Nephron (organoid): ENCODE measurements around the gene HEXB.

Experiments used
- H3K27ac Mint-ChIP-seq, 3 experiments: 2 replicates each; pipeline ENCODE4 v1.8.0; 2020; ENCODE audit warnings: mixed read lengths in 3 of 3, mild to moderate bottlenecking in 2 of 3, moderate library complexity in 1 of 3
- H3K27me3 Mint-ChIP-seq: 2 replicates; pipeline ENCODE4 v1.8.0; 2021; ENCODE audit warnings: low read depth, mild to moderate bottlenecking, moderate library complexity, mixed read lengths
- H3K36me3 Mint-ChIP-seq: 2 replicates; pipeline ENCODE4 v1.8.0; 2020; ENCODE audit warnings: low read depth, mixed read lengths
- H3K4me1 Mint-ChIP-seq: 2 replicates; pipeline ENCODE4 v1.8.0; 2020; ENCODE audit warnings: mixed read lengths
- H3K4me3 Mint-ChIP-seq, 3 experiments: 2 replicates each; pipeline ENCODE4 v1.8.0; 2020; ENCODE audit warnings: mild to moderate bottlenecking in 3 of 3, mixed read lengths in 3 of 3, moderate library complexity in 2 of 3
- H3K9me3 Mint-ChIP-seq: 2 replicates; pipeline ENCODE4 v1.8.0; 2020; ENCODE audit warnings: mixed read lengths
- TF ChIP-seq, protein P1 (sequence below), 3 experiments: fragments of 200-600 bp; sonication (generic); IDR thresholded peaks; one replicate each; pipeline ENCODE4 v1.5.0; 2021; ENCODE audit warnings: antibody characterized with exemption in 3 of 3; ENCODE audit not compliant: unreplicated experiment in 3 of 3

Gene HEXB

DNA sequence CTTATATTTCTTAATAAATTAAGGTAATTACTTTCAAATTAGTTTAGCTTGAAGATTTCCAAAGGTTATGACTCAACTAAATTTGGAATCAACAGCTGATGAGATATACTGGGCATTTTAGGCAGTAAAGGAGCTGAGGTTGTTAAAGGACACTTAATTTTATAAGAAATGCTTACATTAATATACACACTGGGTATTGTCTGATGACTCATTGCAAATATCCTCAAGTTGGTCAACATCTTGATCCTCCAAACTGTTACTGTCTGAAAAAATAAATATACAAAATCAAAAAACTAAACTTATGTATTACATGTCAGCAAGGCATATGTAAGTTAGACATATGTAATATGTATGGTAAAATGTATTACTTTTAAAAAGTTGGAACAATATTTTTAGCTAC, 78.5 kb downstream of the HEXB start:
- Mint-ChIP-seq H3K9me3 (no peaks in the 10 kb centered on the region), H3K27me3 (no peaks in the 10 kb centered on the region), H3K36me3 (peaks cover 27% of the 10 kb centered on the region), H3K27ac (no peak overlapping the region), H3K4me1 (peaks cover 27% of the 10 kb centered on the region), H3K4me3 (no peak overlapping the region)
- TF ChIP-seq, protein P1, sequence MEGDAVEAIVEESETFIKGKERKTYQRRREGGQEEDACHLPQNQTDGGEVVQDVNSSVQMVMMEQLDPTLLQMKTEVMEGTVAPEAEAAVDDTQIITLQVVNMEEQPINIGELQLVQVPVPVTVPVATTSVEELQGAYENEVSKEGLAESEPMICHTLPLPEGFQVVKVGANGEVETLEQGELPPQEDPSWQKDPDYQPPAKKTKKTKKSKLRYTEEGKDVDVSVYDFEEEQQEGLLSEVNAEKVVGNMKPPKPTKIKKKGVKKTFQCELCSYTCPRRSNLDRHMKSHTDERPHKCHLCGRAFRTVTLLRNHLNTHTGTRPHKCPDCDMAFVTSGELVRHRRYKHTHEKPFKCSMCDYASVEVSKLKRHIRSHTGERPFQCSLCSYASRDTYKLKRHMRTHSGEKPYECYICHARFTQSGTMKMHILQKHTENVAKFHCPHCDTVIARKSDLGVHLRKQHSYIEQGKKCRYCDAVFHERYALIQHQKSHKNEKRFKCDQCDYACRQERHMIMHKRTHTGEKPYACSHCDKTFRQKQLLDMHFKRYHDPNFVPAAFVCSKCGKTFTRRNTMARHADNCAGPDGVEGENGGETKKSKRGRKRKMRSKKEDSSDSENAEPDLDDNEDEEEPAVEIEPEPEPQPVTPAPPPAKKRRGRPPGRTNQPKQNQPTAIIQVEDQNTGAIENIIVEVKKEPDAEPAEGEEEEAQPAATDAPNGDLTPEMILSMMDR (IDR thresholded peaks at IDR 0.05; ENCODE audit: unreplicated experiment in 3 of 3): no peak

DNA sequence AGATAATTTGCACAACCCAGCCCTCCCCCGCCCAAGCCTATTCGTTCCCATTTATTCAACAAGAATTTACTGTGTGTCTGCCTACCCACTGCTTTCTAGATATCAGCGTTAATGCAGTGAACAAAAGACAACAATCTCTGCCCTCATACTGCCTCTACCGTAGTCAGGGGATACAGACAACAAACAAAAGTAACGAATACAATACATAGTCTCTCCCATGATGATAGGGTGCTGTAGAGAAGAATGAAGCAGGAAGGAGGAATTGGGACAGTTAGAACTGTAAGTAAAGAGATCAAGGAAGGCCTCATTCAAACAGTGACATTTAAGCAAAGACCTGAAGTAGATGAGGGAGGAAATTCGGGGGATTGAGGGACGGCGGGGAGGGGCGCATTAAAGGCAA, 80.2 kb downstream of the HEXB start:
- no peaks in the 10 kb centered on the region for H3K27me3 Mint-ChIP-seq
- peak overlapping the region; percentile 85 to 100 (median 100) for H3K4me3 Mint-ChIP-seq
- H3K27ac Mint-ChIP-seq: peak overlapping the region; percentile 52 to 72 (median 65)
- peaks cover 27% of the 10 kb centered on the region for H3K4me1 Mint-ChIP-seq
- H3K36me3 Mint-ChIP-seq: peaks cover 31% of the 10 kb centered on the region
- H3K9me3 Mint-ChIP-seq: no peaks in the 10 kb centered on the region
- TF ChIP-seq, protein P1 (IDR thresholded peaks at IDR 0.05; ENCODE audit: unreplicated experiment in 3 of 3): no peak

DNA sequence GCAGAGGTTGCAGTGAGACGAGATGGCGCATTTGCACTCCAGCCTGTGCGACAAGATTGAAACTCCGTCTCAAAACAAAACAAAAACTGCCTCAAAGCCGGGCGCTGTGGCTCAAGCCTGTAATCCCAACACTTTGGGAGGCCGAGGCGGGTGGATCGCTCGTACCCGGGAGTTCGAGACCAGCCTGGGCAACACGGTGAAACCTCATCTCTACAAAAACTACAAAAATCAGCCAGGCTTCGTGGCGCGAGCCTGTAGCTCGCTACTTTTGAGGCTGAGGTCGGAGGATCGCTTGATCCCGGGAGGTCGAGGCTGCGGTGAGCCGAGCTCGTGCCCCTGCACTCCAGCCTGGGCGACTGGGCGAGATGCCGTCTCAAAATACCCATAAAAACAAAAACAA, 80.9 kb downstream of the HEXB start:
- Mint-ChIP-seq H3K27me3 (no peaks in the 10 kb centered on the region), H3K4me3 (peak overlapping the region; percentile 99 to 100 (median 100)), H3K4me1 (peaks cover 27% of the 10 kb centered on the region), H3K27ac (peak overlapping the region in 1 of 3 experiments; percentile 96), H3K9me3 (no peaks in the 10 kb centered on the region), H3K36me3 (peaks cover 32% of the 10 kb centered on the region)
- TF ChIP-seq, protein P1 (IDR thresholded peaks at IDR 0.05; ENCODE audit: unreplicated experiment in 3 of 3): no peak

DNA sequence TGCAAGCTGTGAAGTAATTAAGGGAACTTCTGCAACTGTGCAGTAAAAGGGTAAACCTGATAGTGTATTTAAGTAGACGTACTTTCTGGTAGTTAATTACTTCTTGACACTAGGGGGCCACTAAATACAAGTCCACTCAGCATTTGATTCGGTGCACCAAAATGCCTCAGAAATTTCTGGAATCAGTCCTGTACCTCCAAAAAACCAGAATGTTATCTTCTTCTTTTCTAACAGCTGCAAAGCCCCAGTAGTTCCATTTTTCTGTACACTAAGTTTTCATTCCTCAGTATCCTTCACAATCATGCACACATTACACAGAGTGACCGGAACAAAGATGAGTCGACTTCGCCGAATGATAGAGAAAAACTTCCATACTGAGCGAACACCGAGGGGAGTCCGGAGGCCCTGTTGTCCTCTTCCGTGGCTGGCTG, 81.4 kb downstream of the HEXB start:
- no peaks in the 10 kb centered on the region for H3K9me3 Mint-ChIP-seq
- H3K4me1 Mint-ChIP-seq: peaks cover 27% of the 10 kb centered on the region
- TF ChIP-seq, protein P1 (IDR thresholded peaks at IDR 0.05; ENCODE audit: unreplicated experiment in 3 of 3): peak; percentile 26 to 49 (median 27)
- peaks cover 32% of the 10 kb centered on the region for H3K36me3 Mint-ChIP-seq
- H3K27ac Mint-ChIP-seq: peak overlapping the region; percentile 93 to 99 (median 96)
- peak overlapping the region; percentile 99 to 100 (median 100) for H3K4me3 Mint-ChIP-seq
- H3K27me3 Mint-ChIP-seq: no peaks in the 10 kb centered on the region

DNA sequence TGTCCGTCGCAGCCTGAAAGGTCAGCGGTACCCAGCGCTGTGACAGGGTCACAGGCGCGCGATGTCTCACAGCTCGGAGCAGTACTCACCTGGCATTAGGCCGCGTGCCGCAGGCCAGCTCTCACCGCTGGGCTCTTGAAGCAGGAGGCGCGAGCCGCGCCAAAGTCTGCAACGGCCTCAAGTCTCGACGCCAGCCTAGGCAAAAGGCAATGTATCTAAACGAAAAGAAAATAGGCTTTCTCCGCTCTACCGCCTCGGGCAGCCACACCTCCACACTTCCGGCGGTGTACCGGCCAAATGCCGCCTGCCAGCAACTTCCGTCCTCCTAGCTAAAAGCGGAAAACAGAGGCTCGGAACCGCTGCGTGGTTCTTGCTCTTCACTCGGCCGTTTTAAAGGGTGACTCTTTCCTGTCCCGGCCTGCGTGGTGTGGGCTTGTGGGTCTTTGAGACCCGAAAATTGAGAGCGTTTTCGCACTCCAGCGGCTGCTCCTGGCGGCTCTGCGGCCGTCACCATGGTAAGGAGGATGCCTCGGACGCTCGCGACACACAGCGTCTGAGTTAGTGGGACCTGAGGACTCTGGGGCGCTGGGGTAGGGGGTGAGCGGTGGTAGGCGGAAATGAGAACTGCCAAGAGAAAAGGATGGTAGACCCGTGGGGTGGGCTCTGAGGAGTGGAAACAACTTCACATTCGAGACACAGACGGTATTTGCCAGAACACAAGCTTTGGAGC, 82.0 kb downstream of the HEXB start, which contains the start of the genes GFM2 and NSA2:
GFM2 (minus strand) TSS at position 269 of the 730 bp plus-strand sequence. CDS start 3,375 bp downstream, outside the sequence.
NSA2 (plus strand) TSS at position 401 of the 730 bp plus-strand sequence; CDS start at position 513, 112 bp downstream.
- Mint-ChIP-seq H3K36me3 (peaks cover 27% of the 10 kb centered on the region), H3K4me3 (peak within 1 kb of the TSS; percentile 99 to 100 (median 100)), H3K27ac (peak within 1 kb of the TSS; percentile 93 to 99 (median 96)), H3K27me3 (no peaks in the 10 kb centered on the region), H3K9me3 (no peaks in the 10 kb centered on the region), H3K4me1 (peaks cover 27% of the 10 kb centered on the region)
- TF ChIP-seq, protein P1 (IDR thresholded peaks at IDR 0.05; ENCODE audit: unreplicated experiment in 3 of 3): no peak
